GM10266 (cell line): ENCODE data around the gene WNT5B.
A peak's percentile ranks its signal among the peaks of the same experiment; 100 is the strongest.

Source experiments
- DNase-seq: peaks from one replicate; pipeline ENCODE4 v3.0.0; 2012; ENCODE audit errors: extremely low spot score
- CTCF ChIP-seq: IDR thresholded peaks from 2 replicates; pipeline ENCODE4 v1.5.1; 2012; ENCODE audit warnings: mild to moderate bottlenecking, low read depth; ENCODE audit not compliant: control insufficient read depth, insufficient read depth; ENCODE audit errors: missing control alignments

Gene WNT5B

GRCh38 chr12:1630827-1631591, 2.0 kb downstream of the WNT5B start:
- no peak for DNase-seq
- TF ChIP-seq CTCF = no peak

- no peak for TF ChIP-seq CTCF
- DNase-seq = no peak
Observed at GRCh38 chr12:1632702-1633101, 3.7 kb downstream of the WNT5B start.

GRCh38 chr12:1633459-1633858, 4.4 kb downstream of the WNT5B start:
- no peak for TF ChIP-seq CTCF
- DNase-seq = no peak

GRCh38 chr12:1634149-1634548, 5.1 kb downstream of the WNT5B start:
- no peak for TF ChIP-seq CTCF
- DNase-seq = no peak

GRCh38 chr12:1634590-1635191, 5.7 kb downstream of the WNT5B start:
- TF ChIP-seq CTCF = peak; percentile 77
- DNase-seq = peak; percentile 86

GRCh38 chr12:1635301-1636095, 6.5 kb downstream of the WNT5B start:
- no peak for TF ChIP-seq CTCF
- no peak for DNase-seq
